ENCODE measurements around the gene MST1R.
"Not testable (repeated sequence)": the region's sequence is repeated elsewhere in the genome, so short reads cannot be mapped to it uniquely, and the experiment has no call there.

The MST1R gene

GRCh38 chr3:49903451-49904424, at the start of gene MST1R:
MST1R (minus strand) TSS chr3:49903873; CDS start chr3:49903609, 264 bp downstream.
- no peak for DNase-seq (ENCODE audit: low read depth)

- no peak for DNase-seq (ENCODE audit: low read depth)
Measured at GRCh38 chr3:49952924-49953323, 49.3 kb upstream of the MST1R start.

GRCh38 chr3:49942651-49943050, 39.0 kb upstream of the MST1R start:
- DNase-seq (ENCODE audit: low read depth) = no peak

GRCh38 chr3:49940667-49941249, 37.1 kb upstream of the MST1R start:
- no peak for DNase-seq (ENCODE audit: low read depth)

- peak; percentile 97 for DNase-seq (ENCODE audit: low read depth)
Measured at GRCh38 chr3:49939858-49940666, 36.4 kb upstream of the MST1R start, which contains the start of gene RBM6. RBM6 (plus strand) TSS chr3:49940150; CDS start chr3:49962642, 22,492 bp downstream.

GRCh38 chr3:49937090-49937489, 33.4 kb upstream of the MST1R start:
- DNase-seq (ENCODE audit: low read depth) = no peak

- DNase-seq (ENCODE audit: low read depth) = not testable (repeated sequence)
Measured at GRCh38 chr3:49932281-49932680, 28.6 kb upstream of the MST1R start.

GRCh38 chr3:49930922-49931321, 27.2 kb upstream of the MST1R start:
- no peak for DNase-seq (ENCODE audit: low read depth)

GRCh38 chr3:49930168-49930690, 26.6 kb upstream of the MST1R start:
- DNase-seq (ENCODE audit: low read depth) = no peak

- DNase-seq (ENCODE audit: low read depth) = peak; percentile 85
Measured at GRCh38 chr3:49929291-49930167, 25.9 kb upstream of the MST1R start, which contains the start of gene MON1A. MON1A (minus strand) TSS chr3:49929811; CDS start chr3:49913346, 16,465 bp downstream.

- DNase-seq (ENCODE audit: low read depth) = no peak
Measured at GRCh38 chr3:49928481-49929017, 24.9 kb upstream of the MST1R start.

- no peak for DNase-seq (ENCODE audit: low read depth)
Measured at GRCh38 chr3:49927798-49928197, 24.1 kb upstream of the MST1R start.

- no peak for DNase-seq (ENCODE audit: low read depth)
Measured at GRCh38 chr3:49926117-49926728, 22.6 kb upstream of the MST1R start.

GRCh38 chr3:49925485-49925884, 21.8 kb upstream of the MST1R start:
- DNase-seq (ENCODE audit: low read depth) = no peak

GRCh38 chr3:49924683-49925082, 21.0 kb upstream of the MST1R start:
- DNase-seq (ENCODE audit: low read depth) = peak; percentile 62

- not testable (repeated sequence) for DNase-seq (ENCODE audit: low read depth)
Measured at GRCh38 chr3:49917806-49918590, 14.3 kb upstream of the MST1R start.

GRCh38 chr3:49916686-49917085, 13.0 kb upstream of the MST1R start:
- DNase-seq (ENCODE audit: low read depth) = no peak

GRCh38 chr3:49914906-49915305, 11.2 kb upstream of the MST1R start:
- DNase-seq (ENCODE audit: low read depth) = no peak

GRCh38 chr3:49912881-49913281, 9.2 kb upstream of the MST1R start:
- no peak for DNase-seq (ENCODE audit: low read depth)

Data from fibroblast of the conjunctiva (primary cell).